Astrocyte of the cerebellum (primary cell): Measurements from ENCODE around the gene LEKR1.

Experiments
- DNase-seq: peaks from one replicate; pipeline ENCODE4 v3.0.0-alpha.2; 2011; ENCODE audit warnings: low read depth
- H3K4me3 ChIP-seq: 2 replicates; pipeline ENCODE4 v1.5.1; 2011; ENCODE audit warnings: mild to moderate bottlenecking, low read depth, low read length, moderate library complexity
- in situ Hi-C: cut with HindIII; loops from 2 replicates; pipeline ENCODE4 v1.10.0; 2017; ENCODE audit warnings: low sequenced_read_pairs
- TF ChIP-seq, protein P1 (sequence below): IDR thresholded peaks from 2 replicates; pipeline ENCODE4 v1.5.1; 2012; ENCODE audit warnings: low read length, low read depth, moderate library complexity, mild to moderate bottlenecking; ENCODE audit errors: missing control alignments

Gene LEKR1

GRCh38 chr3:157059661-157060060, 233.5 kb downstream of the LEKR1 start:
- H3K4me3 ChIP-seq, result no peak overlapping the region
- TF ChIP-seq, protein P1, sequence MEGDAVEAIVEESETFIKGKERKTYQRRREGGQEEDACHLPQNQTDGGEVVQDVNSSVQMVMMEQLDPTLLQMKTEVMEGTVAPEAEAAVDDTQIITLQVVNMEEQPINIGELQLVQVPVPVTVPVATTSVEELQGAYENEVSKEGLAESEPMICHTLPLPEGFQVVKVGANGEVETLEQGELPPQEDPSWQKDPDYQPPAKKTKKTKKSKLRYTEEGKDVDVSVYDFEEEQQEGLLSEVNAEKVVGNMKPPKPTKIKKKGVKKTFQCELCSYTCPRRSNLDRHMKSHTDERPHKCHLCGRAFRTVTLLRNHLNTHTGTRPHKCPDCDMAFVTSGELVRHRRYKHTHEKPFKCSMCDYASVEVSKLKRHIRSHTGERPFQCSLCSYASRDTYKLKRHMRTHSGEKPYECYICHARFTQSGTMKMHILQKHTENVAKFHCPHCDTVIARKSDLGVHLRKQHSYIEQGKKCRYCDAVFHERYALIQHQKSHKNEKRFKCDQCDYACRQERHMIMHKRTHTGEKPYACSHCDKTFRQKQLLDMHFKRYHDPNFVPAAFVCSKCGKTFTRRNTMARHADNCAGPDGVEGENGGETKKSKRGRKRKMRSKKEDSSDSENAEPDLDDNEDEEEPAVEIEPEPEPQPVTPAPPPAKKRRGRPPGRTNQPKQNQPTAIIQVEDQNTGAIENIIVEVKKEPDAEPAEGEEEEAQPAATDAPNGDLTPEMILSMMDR, result no peak
- DNase-seq, result no peak
- in situ Hi-C loops, result no loop called here

DNA sequence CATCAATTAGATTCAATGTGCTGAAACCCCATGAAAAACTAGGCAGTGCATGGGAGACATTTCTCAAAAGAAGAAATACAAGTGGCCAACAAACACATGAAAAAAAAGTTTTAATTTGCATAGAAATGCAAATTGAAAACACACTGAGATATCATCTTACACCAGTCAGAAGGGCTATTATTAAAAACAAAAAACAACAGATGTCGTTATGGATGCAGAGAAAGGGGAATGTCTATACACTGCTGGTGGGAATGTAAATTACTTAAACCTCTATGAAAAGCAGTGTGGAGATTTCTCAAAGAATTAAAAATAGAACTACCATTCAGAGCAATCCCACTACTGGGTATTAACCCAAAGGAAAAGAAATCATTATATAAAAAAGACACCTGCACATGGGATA, 235.1 kb downstream of the LEKR1 start:
- TF ChIP-seq, protein P1, result no peak
- H3K4me3 ChIP-seq, result no peak overlapping the region
- in situ Hi-C loops, result no loop called here
- DNase-seq, result no peak

- in situ Hi-C loops, result no loop called here
- TF ChIP-seq, protein P1, result no peak
- no peak for DNase-seq
- H3K4me3 ChIP-seq, result no peak overlapping the region
Measured at GRCh38 chr3:157063469-157063868, 237.3 kb downstream of the LEKR1 start.

DNA sequence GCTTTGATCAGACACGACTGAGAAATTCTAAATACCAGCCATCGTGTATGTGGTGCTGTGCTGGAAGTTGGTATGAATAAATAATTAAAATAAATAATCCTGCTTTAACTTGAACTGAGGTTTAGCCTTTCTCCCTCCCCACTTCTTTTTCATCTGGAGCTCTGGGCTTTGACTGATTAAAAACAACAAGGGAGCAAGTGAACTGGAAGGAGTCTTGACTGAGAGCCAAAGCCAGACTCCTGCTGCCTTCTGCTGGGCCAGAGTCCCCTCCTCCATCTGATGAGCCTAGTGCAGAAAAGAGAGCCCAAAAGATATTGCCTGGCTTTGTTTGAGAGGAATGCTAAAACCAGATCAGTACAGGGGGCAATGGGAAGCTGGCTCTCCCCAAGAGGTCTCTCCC, 237.8 kb downstream of the LEKR1 start:
- H3K4me3 ChIP-seq, result no peak overlapping the region
- TF ChIP-seq, protein P1, result no peak
- in situ Hi-C loops, result no loop called here
- peak; percentile 90 for DNase-seq

GRCh38 chr3:157064402-157064801, 238.2 kb downstream of the LEKR1 start:
- no peak overlapping the region for H3K4me3 ChIP-seq
- DNase-seq, result no peak
- in situ Hi-C loops, result no loop called here
- TF ChIP-seq, protein P1, result no peak

- no peak for DNase-seq
- in situ Hi-C loops, result no loop called here
- H3K4me3 ChIP-seq, result no peak overlapping the region
- TF ChIP-seq, protein P1, result no peak
Measured at GRCh38 chr3:157065201-157065600, 239.0 kb downstream of the LEKR1 start.

GRCh38 chr3:157066335-157067098, 240.4 kb downstream of the LEKR1 start:
- in situ Hi-C loops, result no loop called here
- TF ChIP-seq, protein P1, result no peak
- no peak overlapping the region for H3K4me3 ChIP-seq
- peak; percentile 72 for DNase-seq
